Brain pericyte (primary cell): ENCODE measurements around the gene DLGAP4.
"Not testable (repeated sequence)": the region's sequence is repeated elsewhere in the genome, so short reads cannot be mapped to it uniquely, and the experiment has no call there.

Experiments used
- DNase-seq: peaks from one replicate; pipeline ENCODE4 v3.0.0-alpha.2; 2012; ENCODE audit warnings: low read depth, low spot score

DLGAP4 gene

DNA sequence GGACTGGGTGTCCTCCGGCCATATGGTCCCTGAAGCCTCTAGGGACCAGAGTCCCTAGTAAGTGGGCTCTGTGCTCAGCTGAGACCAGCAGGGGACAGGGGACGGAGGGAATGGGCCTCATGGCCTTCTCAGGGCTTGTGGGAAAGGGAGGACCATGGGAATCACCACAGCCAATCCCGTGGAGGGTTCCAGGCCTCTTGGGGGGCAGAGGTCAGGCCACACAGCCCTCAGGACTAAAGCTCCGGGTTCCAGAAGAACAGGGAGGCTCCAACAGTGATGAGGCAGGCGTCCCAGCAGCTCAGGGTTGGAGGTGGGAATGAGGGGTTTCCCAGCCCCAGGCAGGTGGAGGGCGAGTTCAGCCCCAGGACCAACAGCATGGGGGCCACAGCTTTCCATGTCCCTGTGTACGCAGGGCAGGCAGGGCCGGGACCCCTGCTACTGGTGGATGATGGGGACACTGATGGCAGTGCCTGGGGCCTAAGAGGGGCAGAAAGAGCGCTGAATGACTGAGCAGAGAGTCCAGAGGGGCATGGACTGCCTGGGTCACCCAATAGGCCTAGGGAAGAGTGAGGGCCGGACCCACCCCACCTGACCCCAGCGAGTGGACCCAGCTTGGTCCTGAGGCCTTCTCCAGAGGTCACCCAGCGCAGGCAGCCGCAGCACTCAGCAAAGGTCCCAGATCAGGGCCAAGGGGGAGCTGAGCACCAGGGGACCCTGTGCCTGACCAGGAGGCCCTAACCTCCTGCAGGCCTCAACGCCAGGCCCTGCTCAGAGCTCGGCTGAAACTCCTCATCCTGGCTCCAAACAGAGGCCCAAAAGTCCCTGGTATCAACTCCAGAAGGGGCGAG lies 244.0 kb downstream of the DLGAP4 start:
- no peak for DNase-seq

DNA sequence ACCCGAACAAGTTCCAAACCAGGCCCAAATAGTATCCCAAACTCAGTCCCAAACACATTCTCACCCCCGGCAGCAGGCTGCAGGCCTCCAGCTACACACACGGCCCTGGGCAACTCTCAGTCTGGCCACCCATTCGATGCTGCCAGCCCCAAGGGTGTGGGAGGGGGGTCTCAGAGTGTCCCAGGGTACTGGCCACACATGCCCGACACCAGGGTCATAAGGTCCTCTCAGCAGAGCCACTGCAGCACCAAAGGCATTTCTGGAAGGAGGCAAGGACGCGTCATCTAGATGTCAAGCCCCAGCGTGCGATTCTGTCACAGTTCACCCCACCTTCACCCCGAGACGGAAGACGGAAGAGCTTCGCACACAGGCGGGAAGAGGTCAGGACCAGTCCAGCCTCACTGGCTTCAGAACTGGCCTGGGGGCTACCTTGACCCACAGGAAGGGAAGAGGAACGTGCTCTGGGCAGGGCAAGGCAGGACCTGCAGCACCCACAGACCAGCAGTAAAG lies 244.7 kb downstream of the DLGAP4 start:
- no peak for DNase-seq

DNA sequence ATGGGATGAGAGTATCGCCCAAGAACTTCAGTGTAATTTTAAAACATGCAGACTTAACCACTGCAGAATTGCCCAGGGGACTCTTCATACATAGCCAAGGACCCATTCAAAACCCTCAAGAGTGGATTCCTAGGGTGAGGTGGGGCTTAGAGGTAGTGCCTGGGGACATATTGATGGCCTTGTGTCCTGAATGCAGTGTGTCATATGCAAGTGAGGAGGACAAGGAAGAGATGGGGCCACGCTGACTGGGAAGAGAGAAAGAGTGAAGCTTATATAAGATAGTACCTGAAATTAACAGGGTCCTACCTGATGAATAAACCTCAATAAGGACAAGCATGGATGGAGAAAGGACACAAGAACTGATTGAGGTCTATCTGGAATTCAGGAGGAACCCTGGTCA lies 249.1 kb downstream of the DLGAP4 start:
- DNase-seq = no peak

DNA sequence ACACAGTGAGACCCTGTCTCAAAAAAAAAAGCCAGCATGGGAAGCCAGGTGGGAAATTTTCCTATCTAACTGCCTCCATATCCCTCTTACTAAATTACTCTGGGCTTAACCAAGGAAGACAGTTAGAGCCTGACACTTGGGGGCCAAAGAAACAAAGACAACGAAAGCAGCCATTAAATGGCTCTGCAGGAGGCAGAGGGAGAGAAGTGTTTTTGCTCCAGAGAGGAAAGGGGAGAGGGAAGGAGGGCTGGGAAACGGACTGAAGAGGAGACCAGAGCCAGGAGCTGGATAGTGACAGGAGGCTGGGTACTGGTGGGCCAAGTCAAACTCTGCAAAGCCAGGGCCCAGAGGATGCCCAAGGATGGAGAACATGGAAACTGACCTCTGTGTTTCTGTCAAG lies 256.6 kb downstream of the DLGAP4 start:
- DNase-seq = no peak

DNA sequence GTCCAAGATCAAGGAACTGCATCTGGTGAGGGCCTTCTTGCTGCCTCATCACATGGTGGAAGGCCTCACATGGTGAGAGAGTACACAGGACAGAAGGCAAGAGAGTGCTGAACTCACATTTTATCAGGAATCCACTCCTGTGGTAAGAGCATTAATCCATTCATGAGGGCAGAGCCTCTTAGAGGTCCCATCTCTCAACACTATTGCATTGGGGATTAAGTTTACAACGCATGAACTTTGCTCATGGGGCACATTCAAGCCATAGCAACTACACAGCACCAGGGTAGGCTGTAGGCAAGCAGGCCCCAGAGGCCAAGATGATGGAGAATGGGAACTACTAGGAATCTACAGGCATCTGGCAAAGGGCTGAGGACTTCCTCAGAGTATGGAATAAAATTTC lies 257.2 kb downstream of the DLGAP4 start:
- DNase-seq = no peak

DNA sequence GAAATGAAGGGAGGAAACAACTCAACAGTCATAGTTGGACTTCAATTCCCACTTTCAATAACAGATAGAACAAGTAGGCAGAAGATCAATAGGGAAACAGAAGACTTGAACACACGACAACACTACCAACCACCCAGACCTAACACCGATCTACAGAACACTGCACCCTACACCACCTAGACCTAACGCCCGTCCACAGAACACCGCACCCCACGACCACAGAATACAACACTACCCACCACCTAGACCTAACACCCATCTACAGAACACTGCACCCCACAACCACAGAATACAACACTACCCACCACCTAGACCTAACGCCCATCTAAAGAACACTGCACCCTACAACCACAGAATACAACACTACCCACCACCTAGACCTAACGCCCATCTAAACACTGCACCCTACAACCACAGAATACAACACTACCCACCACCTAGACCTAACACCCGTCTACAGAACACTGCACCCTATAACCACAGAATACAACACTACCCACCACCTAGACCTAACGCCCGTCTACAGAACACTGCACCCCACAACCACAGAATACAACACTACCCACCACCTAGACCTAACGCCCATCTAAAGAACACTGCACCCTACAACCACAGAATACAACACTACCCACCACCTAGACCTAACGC lies 258.1 kb downstream of the DLGAP4 start:
- not testable (repeated sequence) for DNase-seq

DNA sequence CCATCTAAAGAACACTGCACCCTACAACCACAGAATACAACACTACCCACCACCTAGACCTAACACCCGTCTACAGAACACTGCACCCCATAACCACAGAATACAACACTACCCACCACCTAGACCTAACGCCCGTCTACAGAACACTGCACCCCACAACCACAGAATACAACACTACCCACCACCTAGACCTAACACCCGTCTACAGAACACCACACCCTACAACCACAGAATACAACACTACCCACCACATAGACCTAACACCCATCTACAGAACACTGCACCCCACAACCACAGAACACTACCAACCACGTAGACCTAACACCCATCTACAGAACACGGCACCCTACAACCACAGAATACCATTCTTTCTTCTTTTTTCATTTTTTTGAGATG lies 258.6 kb downstream of the DLGAP4 start:
- DNase-seq = not testable (repeated sequence)

DNA sequence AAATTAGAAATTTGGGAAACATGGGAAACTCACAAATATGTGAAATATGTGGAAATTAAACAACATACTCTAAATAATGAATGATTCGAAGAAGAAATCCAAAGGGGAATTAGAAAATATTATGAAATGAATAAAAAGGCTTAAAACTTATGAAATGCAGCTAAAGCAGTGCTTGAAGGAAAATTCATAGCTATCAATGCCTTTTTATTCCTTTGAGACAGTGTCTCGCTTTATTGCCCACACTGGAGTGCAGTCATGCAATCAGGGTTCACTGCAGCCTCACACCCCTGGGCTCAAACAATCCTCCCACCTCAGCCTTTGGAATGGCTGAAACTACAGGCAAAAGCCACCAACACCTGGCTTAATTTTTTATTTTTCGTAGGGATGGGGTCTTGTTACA lies 259.4 kb downstream of the DLGAP4 start:
- no peak for DNase-seq

DNA sequence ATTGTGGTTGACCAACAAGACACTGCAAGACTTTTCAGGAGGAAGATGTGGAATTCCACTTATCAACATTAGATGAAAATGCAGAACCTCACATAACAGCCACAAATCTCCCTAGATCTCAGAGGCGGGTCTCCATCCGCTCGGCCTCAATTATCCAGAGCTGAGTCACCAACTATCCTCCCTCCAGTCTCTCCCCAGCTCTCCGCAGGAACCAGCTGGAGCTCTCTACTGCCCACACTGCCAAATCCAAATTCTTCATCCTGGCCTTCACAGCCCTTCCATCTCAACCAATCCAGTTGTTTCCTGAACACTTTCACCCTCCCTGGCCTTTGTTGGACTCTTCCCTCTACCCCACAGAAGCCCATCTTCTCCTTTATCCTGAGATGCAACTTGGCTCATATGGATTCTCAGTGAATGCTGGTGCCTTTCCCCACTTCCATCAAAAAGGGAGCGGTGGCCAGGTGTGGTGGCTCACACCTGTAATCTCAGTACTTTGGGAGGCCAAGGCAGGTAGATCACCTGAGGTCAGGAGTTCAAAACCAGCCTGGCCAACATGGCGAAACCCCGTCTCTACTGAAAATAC lies 263.8 kb downstream of the DLGAP4 start:
- no peak for DNase-seq

DNA sequence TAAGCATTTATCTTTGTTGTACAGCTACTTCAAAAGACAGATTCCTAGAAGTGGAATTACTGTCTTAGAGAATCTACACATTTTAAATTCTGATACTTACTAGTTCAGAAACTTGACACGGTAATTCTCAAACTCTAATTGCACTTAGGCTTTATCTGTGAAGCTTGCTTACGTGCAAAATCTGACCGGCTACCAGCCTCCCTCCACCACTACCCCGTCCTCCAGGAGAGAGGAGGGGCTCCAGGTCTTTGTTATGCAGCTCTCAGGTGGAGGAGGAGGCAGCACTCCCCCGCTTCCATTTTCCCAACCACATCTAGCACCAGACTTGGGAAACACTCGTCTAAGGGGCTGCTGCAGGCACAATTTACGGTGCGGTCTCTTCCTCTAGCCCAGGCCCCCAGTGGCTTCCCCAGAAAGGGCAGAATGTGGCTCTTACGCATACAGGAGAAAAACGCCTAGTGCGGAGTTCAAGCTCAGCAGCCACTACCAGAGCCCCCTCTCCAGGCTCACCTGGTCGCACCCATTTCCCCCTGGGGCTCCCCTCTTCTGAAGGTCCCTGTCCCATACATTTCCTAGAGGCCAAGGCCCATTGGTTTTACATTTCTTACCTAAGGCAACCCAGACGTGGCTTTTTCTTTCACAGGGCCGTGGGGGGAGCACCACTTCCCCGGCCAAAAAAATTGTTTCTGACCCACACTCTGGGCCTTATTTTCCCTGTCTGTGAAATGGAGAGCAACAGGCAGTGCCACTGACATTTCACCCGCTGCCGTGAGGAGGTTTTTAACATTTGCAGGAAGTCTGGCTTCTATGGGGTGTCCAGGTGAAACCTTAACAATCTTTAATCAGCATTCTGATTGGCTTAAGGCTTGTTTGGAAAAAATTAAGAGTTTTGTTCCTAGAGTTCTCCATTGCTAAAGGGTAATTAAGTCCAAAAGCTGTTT lies 265.7 kb downstream of the DLGAP4 start:
- DNase-seq = no peak

DNA sequence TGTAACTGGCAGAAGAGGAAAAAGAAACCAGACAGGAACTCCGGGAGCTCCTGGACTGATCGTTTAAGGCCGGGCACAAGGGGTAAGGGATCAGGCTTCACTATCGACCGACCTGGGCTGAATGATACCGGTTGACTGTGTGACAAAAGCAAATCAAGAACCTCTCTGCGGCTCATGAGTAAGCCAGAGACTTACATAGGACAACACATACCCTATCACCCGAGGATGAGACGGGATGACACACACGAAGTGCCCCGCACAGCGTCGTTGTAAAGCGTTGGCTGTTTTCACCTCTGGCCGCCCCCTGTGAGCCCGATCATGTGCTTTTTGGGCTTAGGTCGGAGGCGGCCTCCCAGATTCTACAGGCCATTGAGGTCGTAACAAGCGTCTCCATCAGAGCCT lies 266.6 kb downstream of the DLGAP4 start:
- no peak for DNase-seq

DNA sequence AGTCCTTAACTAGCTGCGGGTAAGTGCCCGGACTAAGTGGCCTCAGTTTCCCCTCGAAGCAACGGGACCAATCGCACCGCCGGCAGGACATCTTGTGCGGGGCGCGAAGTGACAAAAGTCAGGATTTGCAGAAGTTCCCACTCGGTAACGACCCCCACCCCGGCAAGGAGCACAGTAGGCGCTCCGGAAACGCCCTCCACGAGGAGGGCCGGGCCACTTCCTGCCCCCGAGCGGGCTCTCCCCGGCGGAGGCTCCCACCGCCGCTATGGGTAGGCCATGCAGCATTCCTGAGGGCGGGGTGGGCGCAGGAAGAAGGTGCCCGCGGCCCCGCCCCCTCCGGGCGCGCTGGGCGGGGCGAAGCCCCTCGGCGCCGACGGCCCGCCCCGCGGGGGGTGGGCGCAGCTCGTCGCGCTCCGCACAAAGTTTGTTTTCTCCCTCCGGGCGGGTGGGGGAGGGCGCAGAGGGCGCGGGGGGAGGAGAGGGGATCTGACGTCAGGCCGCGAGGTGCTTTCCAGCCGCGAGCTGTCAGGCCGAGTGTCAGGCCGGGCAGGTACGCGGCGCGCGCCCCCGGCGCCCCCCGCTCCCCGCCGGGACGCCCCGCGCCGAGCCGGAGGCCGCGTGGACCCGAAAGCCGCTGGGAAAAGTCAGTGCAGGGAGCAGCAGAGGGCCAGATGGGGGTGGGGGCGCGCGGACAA lies 267.1 kb downstream of the DLGAP4 start, which contains the start of gene TGIF2:
TSS of gene TGIF2 (plus strand) at position 495 of the 695 bp plus-strand sequence. CDS start 5,178 bp downstream, outside the sequence.
- no peak for DNase-seq

DNA sequence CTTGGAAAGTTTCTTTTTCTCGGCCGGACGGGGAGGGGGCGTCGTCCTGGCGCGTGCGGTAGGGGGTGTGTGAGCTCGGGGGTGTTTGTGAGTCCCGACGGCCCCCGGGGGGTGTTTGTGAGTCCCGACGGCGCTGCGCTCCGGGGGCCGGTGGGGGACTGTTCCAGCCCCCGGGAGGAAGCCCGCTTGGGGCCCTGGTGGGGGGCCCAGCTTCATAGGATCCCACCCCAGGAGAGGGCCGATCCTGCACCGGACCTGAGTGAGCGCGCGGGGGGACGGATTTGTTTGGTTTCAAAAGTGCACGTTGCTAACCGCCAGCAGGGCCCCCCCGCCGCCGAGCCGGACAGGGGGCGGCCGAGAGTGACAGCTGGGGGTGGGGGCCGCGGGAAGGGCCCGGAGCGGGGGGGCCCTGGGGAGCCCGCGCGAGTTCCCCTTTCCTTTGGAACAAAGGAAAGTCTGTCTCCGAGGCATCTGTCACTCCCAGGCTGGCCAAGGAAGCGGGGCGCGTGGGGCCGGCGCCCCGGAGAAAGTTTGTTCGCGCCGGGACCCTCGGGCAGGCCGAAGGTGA lies 267.7 kb downstream of the DLGAP4 start:
- no peak for DNase-seq

DNA sequence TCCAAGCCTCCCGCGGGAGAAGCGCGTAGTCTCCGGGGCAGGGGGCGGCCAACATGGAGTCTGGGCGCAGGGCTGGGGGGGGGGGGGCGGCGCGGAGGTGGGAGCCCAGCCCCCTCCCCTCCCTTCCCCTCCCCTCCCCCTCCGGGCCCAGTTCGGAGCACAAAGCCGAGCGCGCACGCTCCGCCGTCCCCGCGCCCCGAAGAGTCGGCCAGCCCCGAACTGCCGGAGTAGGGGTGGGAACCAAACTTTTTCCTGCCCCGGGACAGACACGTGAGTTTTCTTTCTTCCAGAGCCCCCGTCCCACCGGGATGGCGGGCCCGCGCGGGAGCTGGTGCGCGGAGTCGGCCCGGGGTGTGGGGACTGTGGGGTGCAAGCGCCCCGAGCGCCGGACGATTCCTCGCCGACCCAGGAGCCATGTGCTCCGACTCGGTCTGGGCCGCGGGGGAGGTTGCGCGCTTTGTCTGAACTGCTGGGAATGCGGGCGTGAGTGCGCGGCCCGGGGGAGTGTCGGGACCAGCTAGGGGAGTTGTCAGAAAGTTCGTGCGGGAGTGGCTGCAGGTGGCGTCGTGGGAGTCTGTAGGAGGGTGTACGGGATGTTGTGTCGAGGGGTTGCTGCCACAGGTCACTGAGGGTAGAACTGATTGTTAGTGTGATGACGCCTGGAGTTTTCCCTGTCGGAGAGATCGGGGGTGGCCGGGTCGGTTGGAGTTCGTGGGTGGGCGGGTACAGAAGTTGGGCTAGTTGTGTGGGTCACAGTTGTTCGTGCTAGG lies 268.4 kb downstream of the DLGAP4 start:
- DNase-seq = no peak

DNA sequence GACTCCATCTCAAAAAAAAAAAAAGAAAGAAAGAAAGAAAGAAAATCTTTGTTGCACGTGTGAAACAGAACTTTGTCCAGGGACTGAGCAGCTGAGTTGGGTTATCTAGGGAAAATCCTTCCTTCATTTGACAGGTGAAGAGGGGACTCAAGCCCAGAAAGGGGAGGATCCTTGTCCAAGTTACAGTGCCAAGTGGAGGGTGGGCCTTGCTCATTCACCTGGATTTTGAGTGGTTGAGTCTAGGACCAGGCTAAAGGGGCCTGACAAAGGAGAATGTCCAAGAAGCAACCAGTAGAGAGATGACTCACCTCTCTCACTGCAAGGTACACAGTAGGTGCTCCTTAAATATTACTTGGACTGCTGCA lies 269.9 kb downstream of the DLGAP4 start:
- no peak for DNase-seq
